ENCODE results near the gene GAL3ST3.

DNA sequence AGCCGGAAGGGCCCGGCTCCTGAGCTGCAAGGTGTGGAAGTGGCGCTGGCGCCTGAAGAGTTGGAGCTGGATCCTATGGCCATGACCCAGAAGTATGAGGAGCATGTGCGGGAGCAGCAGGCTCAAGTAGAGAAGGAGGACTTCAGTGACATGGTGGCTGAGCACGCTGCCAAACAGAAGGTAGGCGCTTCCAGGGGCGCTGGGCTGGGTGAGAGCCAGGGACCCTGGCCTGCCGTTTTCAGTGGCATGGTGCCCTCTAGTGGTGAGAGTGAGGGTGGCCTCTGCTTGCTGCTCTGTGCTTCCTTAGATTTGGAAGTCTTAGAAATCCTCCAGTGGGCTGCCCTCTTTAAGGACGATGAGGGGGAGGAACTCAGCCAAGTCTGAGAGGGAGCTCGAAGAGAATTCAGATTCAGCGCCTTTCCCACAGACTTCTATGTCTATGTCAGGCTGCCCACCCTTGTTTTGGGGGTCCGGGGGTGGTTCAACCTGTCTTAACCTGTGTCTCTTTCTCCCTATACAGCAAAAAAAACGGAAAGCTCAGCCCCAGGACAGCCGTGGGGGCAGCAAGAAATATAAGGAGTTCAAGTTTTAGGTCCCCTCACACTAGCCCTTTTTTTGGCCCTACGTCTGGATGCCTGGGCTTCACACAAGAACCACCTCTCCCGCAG lies 19.3 kb upstream of the GAL3ST3 start:
- TF ChIP-seq, protein P1, sequence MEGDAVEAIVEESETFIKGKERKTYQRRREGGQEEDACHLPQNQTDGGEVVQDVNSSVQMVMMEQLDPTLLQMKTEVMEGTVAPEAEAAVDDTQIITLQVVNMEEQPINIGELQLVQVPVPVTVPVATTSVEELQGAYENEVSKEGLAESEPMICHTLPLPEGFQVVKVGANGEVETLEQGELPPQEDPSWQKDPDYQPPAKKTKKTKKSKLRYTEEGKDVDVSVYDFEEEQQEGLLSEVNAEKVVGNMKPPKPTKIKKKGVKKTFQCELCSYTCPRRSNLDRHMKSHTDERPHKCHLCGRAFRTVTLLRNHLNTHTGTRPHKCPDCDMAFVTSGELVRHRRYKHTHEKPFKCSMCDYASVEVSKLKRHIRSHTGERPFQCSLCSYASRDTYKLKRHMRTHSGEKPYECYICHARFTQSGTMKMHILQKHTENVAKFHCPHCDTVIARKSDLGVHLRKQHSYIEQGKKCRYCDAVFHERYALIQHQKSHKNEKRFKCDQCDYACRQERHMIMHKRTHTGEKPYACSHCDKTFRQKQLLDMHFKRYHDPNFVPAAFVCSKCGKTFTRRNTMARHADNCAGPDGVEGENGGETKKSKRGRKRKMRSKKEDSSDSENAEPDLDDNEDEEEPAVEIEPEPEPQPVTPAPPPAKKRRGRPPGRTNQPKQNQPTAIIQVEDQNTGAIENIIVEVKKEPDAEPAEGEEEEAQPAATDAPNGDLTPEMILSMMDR (conservative IDR thresholded peaks at IDR 0.05 in 1 of 2, IDR thresholded peaks at IDR 0.05 in 1 of 2; ENCODE audit: low read depth in 1 of 2, low read length in 2 of 2) = peak; percentile 79 to 91
- TF ChIP-seq EZH2 (IDR thresholded peaks at IDR 0.05; ENCODE audit: low read length, missing control alignments) = no peak
